Loucy (cell line): ENCODE results near the gene MPZL3.

ENCODE experiments used
- H2AFZ ChIP-seq: fragments of 200-600 bp; sonication (generic); 2 replicates; pipeline ENCODE4 v1.6.0; 2016; ENCODE audit warnings: antibody characterized with exemption, mild to moderate bottlenecking, low read length, moderate library complexity
- H3F3A ChIP-seq: fragments of 200-600 bp; 2 replicates; pipeline ENCODE4 v1.6.0; 2016; ENCODE audit warnings: antibody characterized with exemption, low read depth, mild to moderate bottlenecking
- H3K27me3 ChIP-seq: fragments of 200-600 bp; sonication (generic); 2 replicates; pipeline ENCODE4 v1.6.1; 2014; ENCODE audit warnings: low read length, mild to moderate bottlenecking; ENCODE audit not compliant: insufficient read depth, poor library complexity, severe bottlenecking
- H3K36me3 ChIP-seq: fragments of 200-600 bp; sonication (generic); 2 replicates; pipeline ENCODE4 v1.6.1; 2016; ENCODE audit warnings: low read length; ENCODE audit not compliant: insufficient read depth
- H3K4me1 ChIP-seq: fragments of 200-600 bp; sonication (generic); 2 replicates; pipeline ENCODE4 v1.5.1; 2014; ENCODE audit warnings: low read length, mild to moderate bottlenecking; ENCODE audit not compliant: insufficient read depth, poor library complexity, severe bottlenecking
- H3K4me2 ChIP-seq: fragments of 200-600 bp; sonication (generic); 2 replicates; pipeline ENCODE4 v1.6.0; 2014; ENCODE audit warnings: antibody characterized with exemption, low read length, low read depth, mild to moderate bottlenecking; ENCODE audit not compliant: poor library complexity, severe bottlenecking
- H3K4me3 ChIP-seq: fragments of 200-600 bp; sonication (generic); 2 replicates; pipeline ENCODE4 v1.5.1; 2014; ENCODE audit warnings: low read length, mild to moderate bottlenecking, mixed read lengths; ENCODE audit not compliant: poor library complexity, severe bottlenecking
- H3K79me2 ChIP-seq: fragments of 200-600 bp; sonication (generic); 2 replicates; pipeline ENCODE4 v1.6.1; 2014; ENCODE audit warnings: low read length; ENCODE audit not compliant: insufficient read depth
- H3K9ac ChIP-seq: fragments of 200-600 bp; sonication (generic); 2 replicates; pipeline ENCODE4 v1.6.0; 2014; ENCODE audit warnings: mild to moderate bottlenecking, low read depth, low read length, moderate library complexity; ENCODE audit not compliant: poor library complexity, severe bottlenecking
- H3K9me2 ChIP-seq: fragments of 200-600 bp; sonication (generic); replicated peaks from 2 replicates; pipeline ENCODE4 v1.6.1; 2016; ENCODE audit warnings: low read depth, low read length, mixed read lengths
- H3K9me3 ChIP-seq: fragments of 200-600 bp; sonication (generic); 2 replicates; pipeline ENCODE4 v1.6.1; 2014; ENCODE audit warnings: mild to moderate bottlenecking, antibody characterized with exemption, low read length, low read depth; ENCODE audit not compliant: insufficient read depth
- H4K20me1 ChIP-seq: fragments of 200-600 bp; sonication (generic); 2 replicates; pipeline ENCODE4 v1.6.0; 2014; ENCODE audit warnings: antibody characterized with exemption, low read length, mild to moderate bottlenecking; ENCODE audit not compliant: insufficient read depth, poor library complexity, severe bottlenecking
- CTCF ChIP-seq: fragments of 200-600 bp; sonication (generic); conservative IDR thresholded peaks from 2 replicates; pipeline ENCODE4 v1.5.1; 2014; ENCODE audit warnings: mild to moderate bottlenecking, antibody characterized with exemption, low read length
- EZH2phosphoT487 ChIP-seq: fragments of 200-600 bp; IDR thresholded peaks from 2 replicates; pipeline ENCODE4 v1.6.1; 2018; ENCODE audit warnings: antibody characterized with exemption, mild to moderate bottlenecking, moderate library complexity, borderline replicate concordance

Gene MPZL3

DNA sequence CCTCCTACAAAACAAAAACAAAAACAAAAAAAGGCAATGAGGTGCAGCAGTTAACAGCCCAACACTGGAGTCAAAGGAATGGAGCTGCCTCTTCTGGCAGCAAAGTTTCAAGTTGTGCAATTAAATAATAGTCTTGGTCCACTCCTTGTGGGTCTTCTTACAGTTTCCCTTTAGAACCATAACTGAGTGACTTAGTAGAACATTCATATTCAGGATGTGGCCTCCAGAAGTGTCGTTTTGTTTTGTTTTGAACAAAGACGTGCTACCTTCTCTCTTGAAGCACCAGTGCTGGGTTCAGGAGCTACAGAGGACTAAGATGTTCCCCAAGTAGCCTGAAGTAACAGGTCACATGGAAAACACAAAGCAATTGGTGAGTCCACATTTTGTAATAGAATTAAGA lies 25.4 kb downstream of the MPZL3 start:
- Histone ChIP-seq H3K4me3 (no peak overlapping the region), H3K4me2 (no peak overlapping the region), H2AFZ (no peak overlapping the region), H4K20me1 (no peaks in the 10 kb centered on the region), H3K79me2 (no peaks in the 10 kb centered on the region), H3K9me3 (no peaks in the 10 kb centered on the region), H3K4me1 (peaks cover 4% of the 10 kb centered on the region), H3K27me3 (peaks cover 25% of the 10 kb centered on the region), H3F3A (no peaks in the 10 kb centered on the region), H3K9ac (no peak overlapping the region), H3K9me2 (no peaks in the 10 kb centered on the region), H3K36me3 (no peaks in the 10 kb centered on the region)
- TF ChIP-seq CTCF = no peak
- TF ChIP-seq EZH2phosphoT487 = no peak

DNA sequence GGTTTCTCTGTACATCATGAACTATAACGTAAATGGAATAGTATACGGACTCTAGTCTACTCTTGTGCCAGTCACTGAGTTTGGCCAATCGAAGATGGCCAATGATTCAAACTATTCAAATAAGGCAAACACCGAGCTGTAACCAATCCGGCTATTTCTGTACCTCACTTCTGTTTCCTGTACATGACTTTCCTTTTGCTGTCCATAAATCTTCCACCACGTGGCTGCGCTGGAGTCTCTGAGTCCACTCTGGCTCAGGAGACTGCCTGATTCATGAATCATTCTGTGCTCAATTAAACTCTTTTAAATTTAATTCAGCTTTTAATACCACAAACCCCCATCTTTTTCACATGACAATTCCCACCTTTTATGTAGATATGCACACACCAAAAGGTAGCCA lies 25.9 kb downstream of the MPZL3 start:
- Histone ChIP-seq H3K9ac (no peak overlapping the region), H3K79me2 (no peaks in the 10 kb centered on the region), H3K27me3 (peaks cover 30% of the 10 kb centered on the region), H3K4me1 (peaks cover 4% of the 10 kb centered on the region), H3F3A (no peaks in the 10 kb centered on the region), H3K4me3 (no peak overlapping the region), H4K20me1 (no peaks in the 10 kb centered on the region), H2AFZ (no peak overlapping the region), H3K4me2 (no peak overlapping the region), H3K9me3 (no peaks in the 10 kb centered on the region), H3K9me2 (no peaks in the 10 kb centered on the region), H3K36me3 (no peaks in the 10 kb centered on the region)
- TF ChIP-seq EZH2phosphoT487 (no peak), CTCF (no peak)

DNA sequence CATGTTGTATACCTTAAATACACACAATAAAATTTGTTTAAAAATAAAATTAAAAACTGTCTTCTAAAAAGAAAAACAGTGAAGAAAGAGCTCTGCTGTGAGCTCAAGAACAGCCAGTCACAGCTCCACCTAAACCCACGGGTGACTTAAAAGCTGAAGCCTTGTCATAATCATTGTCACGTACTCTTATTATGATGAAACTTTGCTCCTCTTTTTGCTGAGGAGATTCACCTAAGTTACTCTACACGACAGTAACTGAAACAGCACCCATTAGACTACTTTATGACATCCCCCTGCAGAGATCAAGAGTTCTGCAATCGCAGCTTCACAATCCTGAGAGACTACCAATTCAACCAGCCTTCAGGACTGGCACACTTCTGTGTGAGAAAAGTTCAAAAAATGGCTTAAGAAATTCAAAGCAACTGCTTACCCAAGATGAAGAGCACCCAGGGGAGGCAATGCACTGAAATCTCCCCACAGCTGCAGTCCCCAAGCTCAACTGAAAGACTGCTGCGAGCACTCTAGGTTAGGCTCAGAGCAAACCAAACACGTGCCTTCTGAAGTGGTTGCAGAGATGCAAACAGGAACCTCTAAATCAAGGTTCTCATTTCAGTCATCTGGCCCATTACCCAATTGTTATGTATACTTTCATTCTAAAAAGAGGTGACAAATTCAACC lies 27.5 kb downstream of the MPZL3 start, which contains the start of gene JAML:
Gene JAML (minus strand): TSS at position 501 of the 678 bp plus-strand sequence. CDS start 10,145 bp downstream, outside the sequence.
- Histone ChIP-seq H3K4me1 (peaks cover 4% of the 10 kb centered on the region), H3K4me2 (no peak within 1 kb of the TSS), H3K9ac (no peak within 1 kb of the TSS)

More for the DNA sequence above, 27.5 kb downstream of the MPZL3 start, which contains the start of gene JAML:
- Histone ChIP-seq H3K9me3 (no peaks in the 10 kb centered on the region), H3K4me3 (no peak within 1 kb of the TSS), H2AFZ (no peak within 1 kb of the TSS), H3K27me3 (peaks cover 46% of the 10 kb centered on the region), H3K36me3 (no peaks in the 10 kb centered on the region), H3K9me2 (no peaks in the 10 kb centered on the region), H4K20me1 (no peaks in the 10 kb centered on the region), H3K79me2 (no peaks in the 10 kb centered on the region), H3F3A (no peaks in the 10 kb centered on the region)
- TF ChIP-seq CTCF = no peak
